Measurements from ENCODE around the gene ZFC3H1.

DNA sequence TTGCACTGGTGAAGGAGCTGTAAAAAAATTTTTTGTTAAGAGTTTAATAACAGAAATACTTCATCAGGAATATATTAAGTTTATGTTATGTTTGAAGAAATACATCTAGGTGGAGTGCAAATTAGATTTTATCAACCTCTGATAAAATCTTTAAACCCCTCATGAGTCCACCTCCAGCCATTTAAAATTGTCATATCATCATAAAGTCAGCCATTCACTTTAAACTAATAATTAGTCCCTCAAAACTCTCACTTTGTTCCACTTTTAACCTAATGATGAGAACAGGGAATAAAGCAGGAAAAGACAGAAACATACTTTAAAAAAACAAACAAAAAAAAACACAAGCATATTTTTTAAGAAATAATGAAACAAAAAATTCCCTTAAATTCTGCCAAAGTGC, 25.1 kb downstream of the ZFC3H1 start:
- no peak for TF ChIP-seq CTCF (IDR thresholded peaks at IDR 0.05)
- TF ChIP-seq EP300 (IDR thresholded peaks at IDR 0.05), result no peak
- TF ChIP-seq POLR2A (IDR thresholded peaks at IDR 0.05), result no peak

All from stomach (tissue), 4 donors.